Osteoblast (primary cell): ENCODE data around the gene SLC6A16. TPM values are rescaled to one million over a fixed set of nuclear protein-coding genes. Genes with fewer than 3 reads are reported as not detected.
"Not testable (repeated sequence)": the region's sequence is repeated elsewhere in the genome, so short reads cannot be mapped to it uniquely, and the experiment has no call there.

Experiments
- DNase-seq: peaks from one replicate; pipeline ENCODE4 v3.0.0; 2011; ENCODE audit warnings: low spot score, mixed read lengths; ENCODE audit not compliant: insufficient read length; ENCODE audit errors: missing footprints
- H2AFZ ChIP-seq: 2 replicates; pipeline ENCODE4 v1.6.0; 2011; ENCODE audit warnings: mild to moderate bottlenecking, low read length
- H3K27ac ChIP-seq: 2 replicates; pipeline ENCODE4 v1.5.1; 2011; ENCODE audit warnings: mild to moderate bottlenecking, low read depth, low read length, moderate library complexity
- H3K27me3 ChIP-seq: 2 replicates; pipeline ENCODE4 v1.6.0; 2012; ENCODE audit warnings: mild to moderate bottlenecking, control low read depth, inconsistent platforms, low read length, moderate library complexity; ENCODE audit not compliant: insufficient read depth
- H3K36me3 ChIP-seq: 2 replicates; pipeline ENCODE4 v1.5.1; 2011; ENCODE audit warnings: mild to moderate bottlenecking, low read length, control low read depth, moderate library complexity; ENCODE audit not compliant: insufficient read depth
- H3K4me1 ChIP-seq: 2 replicates; pipeline ENCODE4 v1.5.1; 2011; ENCODE audit warnings: mild to moderate bottlenecking, low read length, control low read depth, moderate library complexity; ENCODE audit not compliant: insufficient read depth
- H3K4me2 ChIP-seq: 2 replicates; pipeline ENCODE4 v1.6.0; 2011; ENCODE audit warnings: mild to moderate bottlenecking, low read length; ENCODE audit not compliant: insufficient read depth
- H3K4me3 ChIP-seq: fragments of 200-600 bp; sonication (generic); 3 replicates; pipeline ENCODE4 v1.5.1; 2012; ENCODE audit warnings: mild to moderate bottlenecking, low read length, inconsistent platforms; ENCODE audit not compliant: insufficient read depth
- H3K79me2 ChIP-seq: 2 replicates; pipeline ENCODE4 v1.6.0; 2012; ENCODE audit warnings: mild to moderate bottlenecking, low read length, control low read depth, inconsistent platforms; ENCODE audit not compliant: insufficient read depth
- H3K9me3 ChIP-seq: 2 replicates; pipeline ENCODE4 v1.5.1; 2011; ENCODE audit warnings: low read depth, low read length, control low read depth
- H4K20me1 ChIP-seq: 2 replicates; pipeline ENCODE4 v1.6.0; 2012; ENCODE audit warnings: mild to moderate bottlenecking, low read length, control low read depth; ENCODE audit not compliant: insufficient read depth
- total RNA-seq: library from RNA; depleted of rRNA; stranded (reverse); fragments of >200 nt; gene quantifications from 2 replicates; pipeline ENCODE4 v1.2.3, GENCODE V29; 2012
- TF ChIP-seq, protein P1 (sequence below): IDR thresholded peaks from 2 replicates; pipeline ENCODE4 v1.5.1; 2011; ENCODE audit warnings: mild to moderate bottlenecking, low read depth, low read length, moderate library complexity; ENCODE audit errors: extremely low read depth

SLC6A16 gene
- total RNA-seq, 1 donor: 0.72 TPM

DNA sequence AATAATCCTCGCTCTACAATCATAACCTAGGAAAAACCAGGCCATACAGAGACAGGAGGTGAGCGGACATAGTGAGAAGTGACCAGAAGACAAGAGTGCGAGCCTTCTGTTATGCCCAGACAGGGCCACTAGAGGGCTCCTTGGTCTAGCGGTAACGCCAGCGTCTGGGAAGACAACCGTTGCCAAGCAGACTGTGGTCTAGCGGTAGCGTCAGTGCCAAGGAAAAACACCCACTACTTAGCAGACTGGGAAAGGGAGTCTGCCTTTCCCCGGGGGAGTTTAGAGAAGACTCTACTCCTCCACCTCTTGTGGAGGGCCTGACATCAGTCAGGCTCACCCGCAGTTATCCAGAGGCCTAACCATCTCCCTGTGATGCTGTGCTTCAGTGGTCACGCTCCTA lies 58.6 kb downstream of the SLC6A16 start:
- H3K27ac ChIP-seq, H3K4me3 ChIP-seq, H4K20me1 ChIP-seq, H2AFZ ChIP-seq, H3K4me1 ChIP-seq, H3K79me2 ChIP-seq, H3K27me3 ChIP-seq, DNase-seq, H3K4me2 ChIP-seq, H3K9me3 ChIP-seq, H3K36me3 ChIP-seq: not testable (repeated sequence)
- TF ChIP-seq, protein P1, sequence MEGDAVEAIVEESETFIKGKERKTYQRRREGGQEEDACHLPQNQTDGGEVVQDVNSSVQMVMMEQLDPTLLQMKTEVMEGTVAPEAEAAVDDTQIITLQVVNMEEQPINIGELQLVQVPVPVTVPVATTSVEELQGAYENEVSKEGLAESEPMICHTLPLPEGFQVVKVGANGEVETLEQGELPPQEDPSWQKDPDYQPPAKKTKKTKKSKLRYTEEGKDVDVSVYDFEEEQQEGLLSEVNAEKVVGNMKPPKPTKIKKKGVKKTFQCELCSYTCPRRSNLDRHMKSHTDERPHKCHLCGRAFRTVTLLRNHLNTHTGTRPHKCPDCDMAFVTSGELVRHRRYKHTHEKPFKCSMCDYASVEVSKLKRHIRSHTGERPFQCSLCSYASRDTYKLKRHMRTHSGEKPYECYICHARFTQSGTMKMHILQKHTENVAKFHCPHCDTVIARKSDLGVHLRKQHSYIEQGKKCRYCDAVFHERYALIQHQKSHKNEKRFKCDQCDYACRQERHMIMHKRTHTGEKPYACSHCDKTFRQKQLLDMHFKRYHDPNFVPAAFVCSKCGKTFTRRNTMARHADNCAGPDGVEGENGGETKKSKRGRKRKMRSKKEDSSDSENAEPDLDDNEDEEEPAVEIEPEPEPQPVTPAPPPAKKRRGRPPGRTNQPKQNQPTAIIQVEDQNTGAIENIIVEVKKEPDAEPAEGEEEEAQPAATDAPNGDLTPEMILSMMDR: peak; percentile 55

GRCh38 chr19:49264258-49264657 lies 60.7 kb downstream of the SLC6A16 start:
- Histone ChIP-seq H3K27me3 (no peaks in the 10 kb centered on the region), H3K36me3 (no peaks in the 10 kb centered on the region), H3K27ac (no peak overlapping the region), H3K4me2 (no peak overlapping the region), H3K79me2 (no peaks in the 10 kb centered on the region), H3K4me3 (no peak overlapping the region), H3K4me1 (no peaks in the 10 kb centered on the region), H2AFZ (no peak overlapping the region), H4K20me1 (no peaks in the 10 kb centered on the region), H3K9me3 (no peaks in the 10 kb centered on the region)
- TF ChIP-seq, protein P1: no peak
- no peak for DNase-seq

GRCh38 chr19:49261602-49262001 lies 63.4 kb downstream of the SLC6A16 start:
- Histone ChIP-seq H3K4me3 (no peak overlapping the region), H3K4me2 (no peak overlapping the region), H3K4me1 (no peaks in the 10 kb centered on the region), H3K27me3 (no peaks in the 10 kb centered on the region), H4K20me1 (no peaks in the 10 kb centered on the region), H3K9me3 (peaks cover 6% of the 10 kb centered on the region), H3K79me2 (no peaks in the 10 kb centered on the region), H3K27ac (no peak overlapping the region), H2AFZ (no peak overlapping the region), H3K36me3 (no peaks in the 10 kb centered on the region)
- DNase-seq: no peak
- TF ChIP-seq, protein P1: no peak

- H3K4me1 ChIP-seq: no peaks in the 10 kb centered on the region
- H3K36me3 ChIP-seq: no peaks in the 10 kb centered on the region
- H3K27me3 ChIP-seq: no peaks in the 10 kb centered on the region
- H3K79me2 ChIP-seq: no peaks in the 10 kb centered on the region
- no peak overlapping the region for H3K27ac ChIP-seq
- peaks cover 6% of the 10 kb centered on the region for H3K9me3 ChIP-seq
- H4K20me1 ChIP-seq: no peaks in the 10 kb centered on the region
- no peak overlapping the region for H3K4me3 ChIP-seq
- no peak for DNase-seq
- H2AFZ ChIP-seq: no peak overlapping the region
- H3K4me2 ChIP-seq: no peak overlapping the region
- TF ChIP-seq, protein P1: no peak
Observed at GRCh38 chr19:49256691-49257090, 68.3 kb downstream of the SLC6A16 start.
